ENCODE measurements around the gene GRSF1. TPM values are rescaled to one million over a fixed set of nuclear protein-coding genes. Genes with fewer than 3 reads are reported as not detected.

GRSF1 gene
- total RNA-seq, 4 donors from 2014 or later, result 47.8 to 68.8 (median 53.9) TPM

DNA sequence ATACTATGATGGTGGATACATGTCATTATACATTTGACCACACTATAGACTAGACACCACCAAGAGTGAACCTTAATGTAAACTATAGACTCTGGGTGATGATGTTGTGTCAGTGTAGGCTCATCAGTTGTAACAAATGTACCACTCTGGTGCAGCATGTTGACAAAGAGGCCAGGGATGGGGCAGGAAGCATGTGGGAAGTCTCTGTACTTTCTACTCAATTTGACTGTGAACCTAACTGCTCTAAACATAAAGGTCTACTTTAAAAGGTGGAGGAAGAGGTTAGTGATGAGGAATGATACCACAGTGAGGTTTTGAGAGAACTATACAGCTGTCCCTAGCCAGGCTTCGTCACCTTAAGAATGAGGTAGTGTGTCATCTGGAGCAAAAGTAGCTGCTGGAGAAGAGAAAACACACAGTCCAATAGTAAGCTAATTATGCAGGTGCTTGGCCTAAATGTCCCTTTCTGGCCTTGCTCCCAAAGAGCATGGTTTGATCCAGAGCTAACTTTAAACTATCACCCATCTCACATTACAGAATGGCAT lies 38.4 kb downstream of the GRSF1 start:
- intact Hi-C loops (cut with DNase I), result no loop called here
- Histone ChIP-seq H3K4me1 (no peaks in the 10 kb centered on the region), H3K9me3 (no peaks in the 10 kb centered on the region), H3K36me3 (peaks cover 0 to 69% (median 45%) of the 10 kb centered on the region in 4 donors), H3K4me3 (no peak overlapping the region), H3K27me3 (no peaks in the 10 kb centered on the region), H3K27ac (replicated peaks in 1 of 4) (no peak overlapping the region)
- TF ChIP-seq POLR2AphosphoS5 (IDR thresholded peaks at IDR 0.05), result no peak
- TF ChIP-seq, protein P1, sequence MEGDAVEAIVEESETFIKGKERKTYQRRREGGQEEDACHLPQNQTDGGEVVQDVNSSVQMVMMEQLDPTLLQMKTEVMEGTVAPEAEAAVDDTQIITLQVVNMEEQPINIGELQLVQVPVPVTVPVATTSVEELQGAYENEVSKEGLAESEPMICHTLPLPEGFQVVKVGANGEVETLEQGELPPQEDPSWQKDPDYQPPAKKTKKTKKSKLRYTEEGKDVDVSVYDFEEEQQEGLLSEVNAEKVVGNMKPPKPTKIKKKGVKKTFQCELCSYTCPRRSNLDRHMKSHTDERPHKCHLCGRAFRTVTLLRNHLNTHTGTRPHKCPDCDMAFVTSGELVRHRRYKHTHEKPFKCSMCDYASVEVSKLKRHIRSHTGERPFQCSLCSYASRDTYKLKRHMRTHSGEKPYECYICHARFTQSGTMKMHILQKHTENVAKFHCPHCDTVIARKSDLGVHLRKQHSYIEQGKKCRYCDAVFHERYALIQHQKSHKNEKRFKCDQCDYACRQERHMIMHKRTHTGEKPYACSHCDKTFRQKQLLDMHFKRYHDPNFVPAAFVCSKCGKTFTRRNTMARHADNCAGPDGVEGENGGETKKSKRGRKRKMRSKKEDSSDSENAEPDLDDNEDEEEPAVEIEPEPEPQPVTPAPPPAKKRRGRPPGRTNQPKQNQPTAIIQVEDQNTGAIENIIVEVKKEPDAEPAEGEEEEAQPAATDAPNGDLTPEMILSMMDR (IDR thresholded peaks at IDR 0.05), result no peak
- TF ChIP-seq POLR2A (IDR thresholded peaks at IDR 0.05; ENCODE audit: low read depth), result no peak
- TF ChIP-seq EP300 (IDR thresholded peaks at IDR 0.05), result no peak
- 79% methylated on average over 1 of the region's 1 CpG for WGBS
- no peak for DNase-seq (ENCODE audit: extremely low spot score)

DNA sequence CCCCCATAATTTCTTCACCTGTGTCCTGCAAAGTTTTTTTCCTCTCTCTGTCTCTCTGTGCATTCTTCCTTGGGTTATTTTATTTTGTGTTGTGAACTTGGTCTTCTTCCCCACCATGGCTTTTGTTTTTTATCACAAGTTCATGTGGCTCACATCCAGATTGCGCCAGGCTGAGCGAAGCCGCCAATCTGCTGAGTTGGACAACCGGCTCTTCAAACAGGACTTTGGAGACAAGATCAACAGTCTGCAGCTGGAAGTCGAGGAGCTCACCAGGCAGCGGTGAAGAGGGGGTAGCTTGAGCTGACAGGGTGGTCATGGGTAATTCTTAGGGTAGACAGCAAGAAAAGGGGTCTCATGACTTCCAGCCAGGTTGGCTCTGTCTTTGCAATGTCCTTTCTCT lies 46.1 kb downstream of the GRSF1 start:
- H3K4me3 ChIP-seq, result no peak overlapping the region
- H3K27me3 ChIP-seq, result no peaks in the 10 kb centered on the region
- no peaks in the 10 kb centered on the region for H3K9me3 ChIP-seq
- TF ChIP-seq POLR2AphosphoS5 (IDR thresholded peaks at IDR 0.05) (no peak), POLR2A (IDR thresholded peaks at IDR 0.05; ENCODE audit: low read depth) (no peak), EP300 (IDR thresholded peaks at IDR 0.05) (no peak)
- TF ChIP-seq, protein P1 (IDR thresholded peaks at IDR 0.05), result no peak
- no peak overlapping the region for H3K27ac ChIP-seq (replicated peaks in 1 of 4)
- WGBS, result 94% methylated on average over 6 of the region's 6 CpGs
- peaks cover 16 to 99% (median 81%) of the 10 kb centered on the region in 4 donors for H3K36me3 ChIP-seq
- no peak for DNase-seq (ENCODE audit: extremely low spot score)
- no peaks in the 10 kb centered on the region for H3K4me1 ChIP-seq
- intact Hi-C loops (cut with DNase I), result no loop called here

DNA sequence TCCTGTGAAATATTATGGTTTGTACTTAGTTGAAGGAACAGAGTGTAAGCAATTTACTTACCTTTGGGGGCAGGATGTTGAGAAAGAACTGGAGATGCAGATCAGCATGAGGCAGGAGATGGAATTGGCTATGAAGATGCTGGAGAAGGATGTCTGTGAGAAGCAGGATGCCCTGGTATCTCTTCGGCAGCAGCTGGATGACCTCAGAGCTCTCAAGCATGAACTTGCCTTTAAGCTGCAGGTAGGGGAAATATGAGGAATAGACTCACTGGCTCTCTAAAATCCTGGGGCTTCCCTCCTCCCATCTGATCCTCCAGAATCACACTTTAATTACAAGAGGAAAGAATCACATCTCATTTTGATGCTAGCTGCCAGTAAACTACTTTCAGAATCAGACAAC lies 51.0 kb downstream of the GRSF1 start:
- intact Hi-C loops (cut with DNase I), result no loop called here
- WGBS, result 100% methylated on average over 1 of the region's 1 CpG
- H3K36me3 ChIP-seq, result peaks cover 35 to 98% (median 71%) of the 10 kb centered on the region in 4 donors

DNA sequence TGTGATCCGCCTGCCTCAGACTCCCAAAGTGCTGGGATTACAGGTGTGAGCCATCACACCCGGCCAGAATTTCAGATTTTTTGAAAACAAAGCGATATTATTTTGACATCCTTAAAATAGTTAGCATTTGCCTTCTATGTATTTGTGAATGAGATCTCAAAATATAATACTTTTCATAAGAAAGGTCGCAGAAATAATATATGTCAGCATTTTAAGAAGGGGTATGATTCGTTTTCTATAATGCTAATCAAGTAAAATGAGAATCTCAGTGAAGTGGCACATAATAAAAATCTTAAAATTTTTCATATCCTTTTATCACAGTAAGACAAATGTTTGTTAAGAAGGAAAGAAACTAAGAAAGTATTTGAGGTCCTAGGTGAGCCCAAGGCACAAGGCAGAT lies 52.2 kb downstream of the GRSF1 start:
- Histone ChIP-seq H3K4me3 (no peak overlapping the region), H3K27me3 (no peaks in the 10 kb centered on the region), H3K36me3 (peaks cover 35 to 99% (median 73%) of the 10 kb centered on the region in 4 donors), H3K9me3 (no peaks in the 10 kb centered on the region), H3K4me1 (no peaks in the 10 kb centered on the region), H3K27ac (replicated peaks in 1 of 4) (no peak overlapping the region)
- DNase-seq (ENCODE audit: extremely low spot score), result no peak
- intact Hi-C loops (cut with DNase I), result no loop called here
- 90% methylated on average over 5 of the region's 5 CpGs for WGBS
- TF ChIP-seq POLR2A (IDR thresholded peaks at IDR 0.05; ENCODE audit: low read depth), result no peak
- TF ChIP-seq, protein P1 (IDR thresholded peaks at IDR 0.05), result no peak
- no peak for TF ChIP-seq EP300 (IDR thresholded peaks at IDR 0.05)
- TF ChIP-seq POLR2AphosphoS5 (IDR thresholded peaks at IDR 0.05), result no peak

More for the DNA sequence above, 51.0 kb downstream of the GRSF1 start:
- Histone ChIP-seq H3K9me3 (no peaks in the 10 kb centered on the region), H3K27ac (replicated peaks in 1 of 4) (no peak overlapping the region), H3K27me3 (no peaks in the 10 kb centered on the region), H3K4me1 (no peaks in the 10 kb centered on the region), H3K4me3 (no peak overlapping the region)
- TF ChIP-seq EP300 (IDR thresholded peaks at IDR 0.05), result no peak
- TF ChIP-seq POLR2AphosphoS5 (IDR thresholded peaks at IDR 0.05), result no peak
- TF ChIP-seq, protein P1 (IDR thresholded peaks at IDR 0.05), result no peak
- no peak for TF ChIP-seq POLR2A (IDR thresholded peaks at IDR 0.05; ENCODE audit: low read depth)
- DNase-seq (ENCODE audit: extremely low spot score), result no peak

DNA sequence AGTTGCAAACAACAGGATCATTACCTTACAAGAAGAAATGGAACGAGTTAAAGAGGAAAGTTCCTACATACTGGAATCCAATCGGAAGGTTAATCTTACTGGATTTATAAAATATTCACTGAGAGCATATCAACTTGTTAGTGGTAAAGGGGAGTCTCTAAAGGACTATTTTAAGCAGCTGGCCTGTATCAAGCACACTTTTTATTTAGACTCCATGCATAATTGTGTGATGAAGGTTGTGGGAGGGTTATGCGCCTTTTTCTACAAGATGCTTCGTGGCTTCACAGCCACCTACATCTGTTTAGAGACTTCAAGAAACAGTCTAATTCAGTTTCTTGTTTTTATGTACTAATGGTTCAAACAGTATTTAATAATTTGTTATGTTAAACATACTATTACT lies 56.6 kb downstream of the GRSF1 start:
- peaks cover 0 to 8% (median 8%) of the 10 kb centered on the region in 4 donors for H3K4me1 ChIP-seq
- no peak overlapping the region for H3K4me3 ChIP-seq
- no peak overlapping the region for H3K27ac ChIP-seq (replicated peaks in 1 of 4)
- TF ChIP-seq, protein P1 (IDR thresholded peaks at IDR 0.05), result no peak
- TF ChIP-seq POLR2AphosphoS5 (IDR thresholded peaks at IDR 0.05) (no peak), POLR2A (IDR thresholded peaks at IDR 0.05; ENCODE audit: low read depth) (no peak), EP300 (IDR thresholded peaks at IDR 0.05) (no peak)
- intact Hi-C loops (cut with DNase I), result no loop called here
- WGBS, result 71% methylated on average over 4 of the region's 4 CpGs
- H3K27me3 ChIP-seq, result no peaks in the 10 kb centered on the region
- H3K36me3 ChIP-seq, result peaks cover 22 to 88% (median 59%) of the 10 kb centered on the region in 4 donors
- H3K9me3 ChIP-seq, result no peaks in the 10 kb centered on the region
- DNase-seq (ENCODE audit: extremely low spot score), result no peak

Data from esophagus muscularis mucosa (tissue), 4 donors.